GM12892 (cell line): ENCODE results near the gene SCFD2.
"Not testable (repeated sequence)": the region's sequence is repeated elsewhere in the genome, so short reads cannot be mapped to it uniquely, and the experiment has no call there.

Source experiments
- DNase-seq: peaks from one replicate; pipeline ENCODE4 v3.0.0; 2011; ENCODE audit not compliant: insufficient read length
- FAIRE-seq: peaks from 2 replicates; lab custom pipeline; 2011; peaks lifted over from hg19 to GRCh38; lab: Jason Lieb, UNC
- POLR2A ChIP-seq: IDR thresholded peaks from 2 replicates; pipeline ENCODE4 v1.6.1; 2011; ENCODE audit warnings: low read depth, low read length, control low read depth
- POLR2AphosphoS5 ChIP-seq: IDR thresholded peaks from 2 replicates; pipeline ENCODE4 v1.6.1; 2011; ENCODE audit warnings: low read depth, low read length, control low read depth
- TAF1 ChIP-seq: IDR thresholded peaks from 2 replicates; pipeline ENCODE4 v1.6.1; 2011; ENCODE audit warnings: low read depth, mild to moderate bottlenecking, control low read depth, low read length, borderline replicate concordance

The SCFD2 gene

GRCh38 chr4:53322696-53323095, 43.2 kb downstream of the SCFD2 start:
- FAIRE-seq (no peak), DNase-seq (no peak)
- TF ChIP-seq POLR2AphosphoS5 (no peak), POLR2A (no peak), TAF1 (no peak)

- no peak for DNase-seq
- no peak for TF ChIP-seq TAF1
- TF ChIP-seq POLR2AphosphoS5, result no peak
- TF ChIP-seq POLR2A, result no peak
- FAIRE-seq, result no peak
Observed at GRCh38 chr4:53321984-53322289, 43.9 kb downstream of the SCFD2 start.

- TF ChIP-seq POLR2AphosphoS5 (no peak), POLR2A (no peak), TAF1 (no peak)
- FAIRE-seq (no peak), DNase-seq (no peak)
Observed at GRCh38 chr4:53321151-53321983, 44.5 kb downstream of the SCFD2 start.

GRCh38 chr4:53315300-53315699, 50.6 kb downstream of the SCFD2 start:
- no peak for FAIRE-seq
- TF ChIP-seq POLR2AphosphoS5 (no peak), POLR2A (no peak), TAF1 (no peak)
- DNase-seq, result no peak

- no peak for DNase-seq
- TF ChIP-seq TAF1 (no peak), POLR2A (no peak), POLR2AphosphoS5 (no peak)
- FAIRE-seq, result no peak
Observed at GRCh38 chr4:53314252-53314651, 51.6 kb downstream of the SCFD2 start.

GRCh38 chr4:53313510-53313909, 52.4 kb downstream of the SCFD2 start:
- no peak for TF ChIP-seq TAF1
- TF ChIP-seq POLR2AphosphoS5, result no peak
- no peak for TF ChIP-seq POLR2A
- DNase-seq (no peak), FAIRE-seq (no peak)

GRCh38 chr4:53309321-53310040, 56.4 kb downstream of the SCFD2 start:
- no peak for TF ChIP-seq TAF1
- no peak for TF ChIP-seq POLR2A
- no peak for TF ChIP-seq POLR2AphosphoS5
- FAIRE-seq, result no peak
- DNase-seq, result no peak

GRCh38 chr4:53307819-53308780, 57.8 kb downstream of the SCFD2 start:
- TF ChIP-seq POLR2AphosphoS5 (no peak), POLR2A (no peak), TAF1 (no peak)
- FAIRE-seq (no peak), DNase-seq (no peak)

GRCh38 chr4:53307210-53307609, 58.7 kb downstream of the SCFD2 start:
- TF ChIP-seq POLR2AphosphoS5, result no peak
- no peak for TF ChIP-seq POLR2A
- no peak for TF ChIP-seq TAF1
- FAIRE-seq (no peak), DNase-seq (no peak)

- no peak for FAIRE-seq
- no peak for TF ChIP-seq POLR2A
- TF ChIP-seq TAF1, result no peak
- TF ChIP-seq POLR2AphosphoS5, result no peak
Observed at GRCh38 chr4:53306729-53307128, 59.1 kb downstream of the SCFD2 start.

GRCh38 chr4:53292209-53292608, 73.7 kb downstream of the SCFD2 start:
- FAIRE-seq, DNase-seq: not testable (repeated sequence)

More at GRCh38 chr4:53306729-53307128, 59.1 kb downstream of the SCFD2 start:
- no peak for DNase-seq

GRCh38 chr4:53281438-53281837, 84.4 kb downstream of the SCFD2 start:
- DNase-seq (no peak), FAIRE-seq (no peak)
- TF ChIP-seq POLR2AphosphoS5, result no peak
- no peak for TF ChIP-seq TAF1
- no peak for TF ChIP-seq POLR2A
